Loucy (cell line): Measurements from ENCODE around the gene PRRT3.

ENCODE experiments used
- CTCF ChIP-seq: fragments of 200-600 bp; sonication (generic); conservative IDR thresholded peaks from 2 replicates; pipeline ENCODE4 v1.5.1; 2014; ENCODE audit warnings: mild to moderate bottlenecking, antibody characterized with exemption, low read length
- EZH2phosphoT487 ChIP-seq: fragments of 200-600 bp; IDR thresholded peaks from 2 replicates; pipeline ENCODE4 v1.6.1; 2018; ENCODE audit warnings: antibody characterized with exemption, mild to moderate bottlenecking, moderate library complexity, borderline replicate concordance

- no peak for TF ChIP-seq CTCF
- no peak for TF ChIP-seq EZH2phosphoT487
These were observed 18.5 kb downstream of the PRRT3 start, which contains the start of gene CRELD1 for GRCh38 chr3:9933561-9934234.
